Neural cell (in vitro differentiated cells): ENCODE data around the gene DOK6. TPM values are rescaled to one million over a fixed set of nuclear protein-coding genes. Genes with fewer than 3 reads are reported as not detected.

ENCODE experiments used
- H2AFZ ChIP-seq: fragments of 200-600, 300-800 bp; sonication (generic), shearing (Covaris generic); 2 replicates; pipeline ENCODE4 v1.6.0; 2014; ENCODE audit warnings: low read depth, mild to moderate bottlenecking, antibody characterized with exemption, low read length, moderate library complexity
- H3F3A ChIP-seq: fragments of 200-600 bp; shearing (Covaris generic); 2 replicates; pipeline ENCODE4 v1.6.1; 2016; ENCODE audit warnings: mild to moderate bottlenecking, moderate library complexity, mixed read lengths, antibody characterized with exemption, low read length; ENCODE audit not compliant: insufficient read depth, poor library complexity, severe bottlenecking
- H3K27ac ChIP-seq: fragments of 200-600, 300-800 bp; sonication (generic), shearing (Covaris generic); 2 replicates; pipeline ENCODE4 v1.5.1; 2014; ENCODE audit warnings: mild to moderate bottlenecking, low read length, moderate library complexity
- H3K27me3 ChIP-seq: fragments of 300-800, 200-600 bp; sonication (generic), shearing (Covaris generic); 2 replicates; pipeline ENCODE4 v1.6.0; 2014; ENCODE audit warnings: mild to moderate bottlenecking, low read depth, low read length, moderate library complexity; ENCODE audit not compliant: insufficient read depth
- H3K36me3 ChIP-seq: fragments of 300-800, 200-600 bp; sonication (generic), shearing (Covaris generic); 2 replicates; pipeline ENCODE4 v1.5.1; 2014; ENCODE audit warnings: mild to moderate bottlenecking, antibody characterized with exemption, low read length, moderate library complexity; ENCODE audit not compliant: insufficient read depth
- H3K4me2 ChIP-seq: fragments of 300-800, 200-600 bp; sonication (generic), shearing (Covaris generic); 2 replicates; pipeline ENCODE4 v1.6.0; 2014; ENCODE audit warnings: mild to moderate bottlenecking, low read length
- H3K4me3 ChIP-seq: fragments of 300-800, 200-600 bp; sonication (generic), shearing (Covaris generic); 2 replicates; pipeline ENCODE4 v1.5.1; 2014; ENCODE audit warnings: mild to moderate bottlenecking, low read length, moderate library complexity
- H3K79me2 ChIP-seq: fragments of 200-600 bp; shearing (Covaris generic); replicated peaks from 2 replicates; pipeline ENCODE4 v1.6.0; 2014; ENCODE audit warnings: mild to moderate bottlenecking, low read length, moderate library complexity; ENCODE audit not compliant: insufficient read depth
- H3K9ac ChIP-seq: fragments of 300-800, 200-600 bp; sonication (generic), shearing (Covaris generic); 2 replicates; pipeline ENCODE4 v1.6.1; 2016; ENCODE audit warnings: mild to moderate bottlenecking, low read length, mixed read lengths
- H3K9me2 ChIP-seq: fragments of 200-600 bp; shearing (Covaris generic); 2 replicates; pipeline ENCODE4 v1.6.1; 2016; ENCODE audit warnings: mild to moderate bottlenecking, low read length, mixed read lengths; ENCODE audit not compliant: insufficient read depth
- H3K9me3 ChIP-seq: fragments of 200-600, 300-800 bp; sonication (generic), shearing (Covaris generic); 2 replicates; pipeline ENCODE4 v1.6.1; 2016; ENCODE audit warnings: mild to moderate bottlenecking, mixed run types, low read length, moderate library complexity, mixed read lengths
- H4K20me1 ChIP-seq: fragments of 200-600 bp; shearing (Covaris generic); 2 replicates; pipeline ENCODE4 v1.6.1; 2016; ENCODE audit warnings: mild to moderate bottlenecking, mixed run types; ENCODE audit not compliant: insufficient read depth
- CTCF ChIP-seq: fragments of 450-650 bp; IDR thresholded peaks from 2 replicates; pipeline ENCODE4 v1.5.1; 2014; ENCODE audit warnings: antibody characterized with exemption, mild to moderate bottlenecking, moderate library complexity; ENCODE audit not compliant: poor library complexity, severe bottlenecking
- EP300 ChIP-seq: fragments of 450-650 bp; conservative IDR thresholded peaks from 2 replicates; pipeline ENCODE4 v1.6.1; 2014; ENCODE audit warnings: antibody characterized with exemption, mild to moderate bottlenecking, moderate library complexity; ENCODE audit not compliant: poor library complexity, severe bottlenecking
- EZH2 ChIP-seq: fragments of 200-600, 300-800 bp; shearing (Covaris generic), sonication (generic); IDR thresholded peaks from 2 replicates; pipeline ENCODE4 v1.6.1; 2014; ENCODE audit warnings: antibody characterized with exemption, low read length, borderline replicate concordance, mild to moderate bottlenecking; ENCODE audit not compliant: insufficient read depth, poor library complexity, severe bottlenecking
- MXI1 ChIP-seq: fragments of 450-650 bp; conservative IDR thresholded peaks from 2 replicates; pipeline ENCODE4 v1.6.1; 2014; ENCODE audit warnings: antibody characterized with exemption, mild to moderate bottlenecking; ENCODE audit not compliant: poor library complexity, severe bottlenecking
- POLR2AphosphoS5 ChIP-seq: IDR thresholded peaks from 2 replicates; pipeline ENCODE4 v1.6.1; 2012
- RAD21 ChIP-seq: fragments of 450-650 bp; conservative IDR thresholded peaks from 2 replicates; pipeline ENCODE4 v1.6.1; 2014; ENCODE audit warnings: antibody characterized with exemption, mild to moderate bottlenecking, moderate library complexity
- REST ChIP-seq: IDR thresholded peaks from 2 replicates; pipeline ENCODE4 v1.6.1; 2012; ENCODE audit warnings: borderline replicate concordance
- SMC3 ChIP-seq: fragments of 450-650 bp; conservative IDR thresholded peaks from 2 replicates; pipeline ENCODE4 v1.6.1; 2014; ENCODE audit warnings: antibody characterized with exemption, mild to moderate bottlenecking, moderate library complexity; ENCODE audit not compliant: poor library complexity
- TAF1 ChIP-seq: IDR thresholded peaks from 2 replicates; pipeline ENCODE4 v1.6.1; 2012; ENCODE audit warnings: low read depth
- polyA plus RNA-seq: library from polyadenylated mRNA; depleted of rRNA; stranded (reverse); fragments of >200 nt; gene quantifications from 2 replicates; pipeline ENCODE4 v1.2.3, GENCODE V29; 2014

Gene DOK6
- polyA plus RNA-seq, 1 donor from 2014 or later = 9.7 TPM

GRCh38 chr18:69494841-69495240 lies 94.2 kb downstream of the DOK6 start:
- no peaks in the 10 kb centered on the region for H3K36me3 ChIP-seq
- H3K4me3 ChIP-seq = no peak overlapping the region
- no peaks in the 10 kb centered on the region for H3K27me3 ChIP-seq
- H4K20me1 ChIP-seq = no peaks in the 10 kb centered on the region
- no peak overlapping the region for H3K4me2 ChIP-seq
- H3F3A ChIP-seq = no peaks in the 10 kb centered on the region
- H2AFZ ChIP-seq = no peak overlapping the region
- no peak overlapping the region for H3K9ac ChIP-seq
- H3K9me3 ChIP-seq = no peaks in the 10 kb centered on the region
- no peak for TF ChIP-seq MXI1
- no peak for TF ChIP-seq TAF1
- TF ChIP-seq POLR2AphosphoS5 = no peak
- no peak for TF ChIP-seq CTCF
- TF ChIP-seq REST = no peak
- TF ChIP-seq SMC3 = no peak
- no peak for TF ChIP-seq EZH2
- no peak for TF ChIP-seq RAD21
- no peak for TF ChIP-seq EP300
- H3K79me2 ChIP-seq = no peaks in the 10 kb centered on the region
- no peaks in the 10 kb centered on the region for H3K9me2 ChIP-seq
- H3K27ac ChIP-seq = no peak overlapping the region

- Histone ChIP-seq H3K79me2 (no peaks in the 10 kb centered on the region), H3K9me2 (no peaks in the 10 kb centered on the region), H3K27ac (no peak overlapping the region), H3K4me2 (no peak overlapping the region), H3K9me3 (no peaks in the 10 kb centered on the region), H3K27me3 (no peaks in the 10 kb centered on the region), H2AFZ (no peak overlapping the region), H3K4me3 (no peak overlapping the region), H3K36me3 (no peaks in the 10 kb centered on the region), H3F3A (no peaks in the 10 kb centered on the region), H4K20me1 (no peaks in the 10 kb centered on the region), H3K9ac (no peak overlapping the region)
- TF ChIP-seq SMC3 = no peak
These were observed 94.7 kb downstream of the DOK6 start for GRCh38 chr18:69495338-69495737.

GRCh38 chr18:69495841-69496533 lies 95.3 kb downstream of the DOK6 start:
- TF ChIP-seq POLR2AphosphoS5 (no peak), CTCF (no peak), MXI1 (no peak), EZH2 (no peak), TAF1 (no peak), REST (no peak), RAD21 (no peak)
- Histone ChIP-seq H4K20me1 (no peaks in the 10 kb centered on the region), H3K27ac (no peak overlapping the region)

More at GRCh38 chr18:69495841-69496533, 95.3 kb downstream of the DOK6 start:
- Histone ChIP-seq H3K27me3 (no peaks in the 10 kb centered on the region), H3K79me2 (no peaks in the 10 kb centered on the region), H3K36me3 (no peaks in the 10 kb centered on the region), H3K9me2 (no peaks in the 10 kb centered on the region), H3K9ac (no peak overlapping the region), H3K4me3 (no peak overlapping the region), H3K9me3 (no peaks in the 10 kb centered on the region), H2AFZ (no peak overlapping the region), H3K4me2 (no peak overlapping the region), H3F3A (no peaks in the 10 kb centered on the region)
